ENCODE data around the gene ZSCAN26.

Gene ZSCAN26

DNA sequence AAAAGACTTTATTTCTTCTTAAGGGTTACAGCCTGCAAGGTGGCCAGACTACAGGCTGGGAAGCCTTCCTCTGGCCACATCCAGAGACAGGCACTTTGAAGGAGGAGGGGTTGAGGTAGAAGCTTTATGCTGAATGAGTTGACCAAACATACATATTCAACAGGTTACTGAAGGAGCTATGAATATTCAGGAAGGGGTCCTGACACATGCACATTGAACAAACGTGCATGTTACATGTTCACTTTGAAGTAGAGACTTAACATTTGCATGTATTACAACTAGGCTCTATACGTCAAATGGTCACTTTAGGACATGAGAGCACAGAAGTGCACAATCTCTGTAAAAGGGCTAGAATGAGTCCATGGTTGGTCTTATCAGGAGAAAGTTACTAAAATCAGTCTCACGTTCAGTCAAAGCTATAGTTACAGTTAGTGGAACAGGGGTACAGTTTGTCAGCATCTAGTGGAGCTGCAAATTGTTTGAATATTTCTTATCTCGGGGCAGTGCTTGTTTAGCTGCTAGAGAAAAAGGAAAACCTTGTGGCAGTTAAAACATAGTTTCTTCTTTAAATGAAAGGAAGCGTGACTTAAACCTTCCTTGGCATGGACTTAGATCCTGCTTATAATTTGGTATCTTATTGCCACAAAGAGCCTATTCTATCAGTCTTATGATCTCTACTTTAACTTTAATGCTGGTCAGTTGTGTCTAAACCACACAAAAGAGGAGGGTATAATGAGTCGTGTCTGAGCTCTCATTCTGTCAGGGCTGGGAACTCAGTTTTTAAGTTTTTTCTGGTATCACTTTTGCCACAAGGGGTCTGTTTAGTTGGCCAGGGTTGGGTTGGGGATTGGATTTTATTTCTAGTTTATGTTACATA is 46.4 kb upstream of the ZSCAN26 start:
- H3K27me3 ChIP-seq (ENCODE audit: control insufficient read depth in 3 of 3, insufficient read depth in 3 of 3, low read depth in 1 of 3, low read length in 3 of 3): peaks cover 0 to 58% (median 11%) of the 10 kb centered on the region in 3 experiments
- no peak overlapping the region for H3K4me3 ChIP-seq (ENCODE audit: low read length in 2 of 2)
- H3K9me3 ChIP-seq (replicated peaks in 1 of 2; ENCODE audit: control insufficient read depth in 2 of 2, insufficient read depth in 1 of 2, low read depth in 1 of 2, low read length in 2 of 2): peaks cover 0 to 3% of the 10 kb centered on the region in 2 donors
- H2BK5ac ChIP-seq (ENCODE audit: low read length): no peak overlapping the region
- H2AK5ac ChIP-seq (ENCODE audit: low read depth, low read length): no peak overlapping the region
- DNase-seq (ENCODE audit: low spot score): no peak
- no peaks in the 10 kb centered on the region for H3K36me3 ChIP-seq (replicated peaks in 1 of 2; ENCODE audit: control insufficient read depth in 2 of 2, insufficient read depth in 2 of 2, low read length in 2 of 2)
- no peak overlapping the region for H2BK12ac ChIP-seq (ENCODE audit: low read length)
- no peak overlapping the region for H3K18ac ChIP-seq (ENCODE audit: low read length)
- no peak overlapping the region for H4K8ac ChIP-seq (ENCODE audit: low read depth, low read length)
- H4K91ac ChIP-seq (ENCODE audit: low read depth, low read length, poor library complexity): no peak overlapping the region
- H3K14ac ChIP-seq (ENCODE audit: low read length): no peak overlapping the region
- no peak overlapping the region for H3K4ac ChIP-seq (ENCODE audit: low read length)
- H2AFZ ChIP-seq (ENCODE audit: low read length): peak overlapping the region; percentile 24
- H3K79me1 ChIP-seq (ENCODE audit: low read depth, low read length): no peaks in the 10 kb centered on the region
- H2BK15ac ChIP-seq (ENCODE audit: low read length): no peak overlapping the region
- H3K9ac ChIP-seq (ENCODE audit: low read depth, low read length, poor library complexity): no peak overlapping the region
- no peak overlapping the region for H2BK120ac ChIP-seq (ENCODE audit: low read depth, low read length)
- no peak overlapping the region for H3K4me2 ChIP-seq (ENCODE audit: insufficient read depth, low read length, poor library complexity, severe bottlenecking)
- H3K4me1 ChIP-seq (ENCODE audit: control insufficient read depth in 2 of 2, insufficient read depth in 1 of 2, low read depth in 1 of 2, low read length in 2 of 2): peaks cover 0 to 3% of the 10 kb centered on the region in 2 donors
- no peak overlapping the region for H3K23ac ChIP-seq (ENCODE audit: low read depth, low read length, poor library complexity)
- H3K27ac ChIP-seq (replicated peaks; ENCODE audit: low read length): no peak overlapping the region
- WGBS, 2 donors (ENCODE audit: extremely low coverage in 2 of 2, insufficient read length in 2 of 2, insufficient replicate concordance in 1 of 2): no CpG with 5 or more reads among the region's 6 CpGs

DNA sequence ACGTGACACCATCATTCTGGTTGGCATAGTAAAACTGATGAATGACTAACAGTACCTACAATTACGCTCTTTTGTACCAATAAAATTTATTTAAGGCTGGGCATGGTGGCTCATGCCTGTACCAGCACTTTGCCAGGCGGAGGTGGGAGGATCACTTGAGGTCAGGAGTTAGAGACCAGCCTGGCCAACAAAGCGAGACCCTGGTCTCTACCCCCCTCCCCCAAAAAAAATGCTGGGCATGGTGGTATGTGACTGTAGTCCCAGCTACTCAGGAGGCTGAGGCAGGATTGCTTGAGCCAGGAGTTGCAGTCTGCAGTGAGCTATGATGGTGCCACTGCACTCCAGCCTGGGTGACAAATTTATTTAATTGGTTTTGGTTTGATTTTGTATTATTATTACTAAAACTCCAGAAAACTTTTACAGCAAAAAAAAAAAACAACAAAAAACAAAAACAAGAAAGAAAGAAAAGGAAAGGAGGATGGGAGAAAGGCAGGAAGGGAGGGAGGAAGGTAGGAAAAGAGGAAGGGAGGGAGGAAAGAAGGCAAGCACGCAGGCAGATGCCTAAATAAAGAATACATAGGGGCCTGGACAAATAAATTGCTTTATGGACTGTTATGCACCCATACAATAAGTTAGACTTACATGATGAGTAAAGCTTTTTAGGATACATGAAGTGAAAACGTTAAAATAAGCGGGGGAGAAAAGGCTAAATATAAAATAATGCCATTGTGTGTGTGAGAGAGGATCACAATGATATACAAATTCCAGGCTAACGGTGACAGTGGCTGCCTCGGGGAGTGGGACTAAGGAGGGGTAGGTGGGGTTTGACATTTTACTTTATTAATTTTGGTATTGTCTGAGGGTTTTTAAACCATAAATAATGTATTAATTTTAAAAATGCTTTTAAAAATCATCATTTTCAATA is 42.5 kb upstream of the ZSCAN26 start:
- Histone ChIP-seq H2AK5ac (ENCODE audit: low read depth, low read length) (no peak overlapping the region), H4K8ac (ENCODE audit: low read depth, low read length) (no peak overlapping the region), H2BK120ac (ENCODE audit: low read depth, low read length) (no peak overlapping the region), H3K4me2 (ENCODE audit: insufficient read depth, low read length, poor library complexity, severe bottlenecking) (no peak overlapping the region), H2BK5ac (ENCODE audit: low read length) (no peak overlapping the region), H3K4me1 (ENCODE audit: control insufficient read depth in 2 of 2, insufficient read depth in 1 of 2, low read depth in 1 of 2, low read length in 2 of 2) (peaks cover 0 to 4% of the 10 kb centered on the region in 2 donors), H3K79me1 (ENCODE audit: low read depth, low read length) (peaks cover 2% of the 10 kb centered on the region), H2BK12ac (ENCODE audit: low read length) (no peak overlapping the region), H3K9me3 (replicated peaks in 1 of 2; ENCODE audit: control insufficient read depth in 2 of 2, insufficient read depth in 1 of 2, low read depth in 1 of 2, low read length in 2 of 2) (no peaks in the 10 kb centered on the region), H3K18ac (ENCODE audit: low read length) (no peak overlapping the region), H3K4ac (ENCODE audit: low read length) (no peak overlapping the region), H3K27me3 (ENCODE audit: control insufficient read depth in 3 of 3, insufficient read depth in 3 of 3, low read depth in 1 of 3, low read length in 3 of 3) (peaks cover 0 to 22% (median 9%) of the 10 kb centered on the region in 3 experiments), H3K14ac (ENCODE audit: low read length) (no peak overlapping the region), H2AFZ (ENCODE audit: low read length) (peak overlapping the region; percentile 89), H3K36me3 (replicated peaks in 1 of 2; ENCODE audit: control insufficient read depth in 2 of 2, insufficient read depth in 2 of 2, low read length in 2 of 2) (peaks cover 17 to 28% of the 10 kb centered on the region in 2 donors), H3K27ac (replicated peaks; ENCODE audit: low read length) (peak overlapping the region; percentile 78), H3K9ac (ENCODE audit: low read depth, low read length, poor library complexity) (no peak overlapping the region), H3K23ac (ENCODE audit: low read depth, low read length, poor library complexity) (no peak overlapping the region), H3K4me3 (ENCODE audit: low read length in 2 of 2) (peak overlapping the region; percentile 86 to 92), H2BK15ac (ENCODE audit: low read length) (no peak overlapping the region), H4K91ac (ENCODE audit: low read depth, low read length, poor library complexity) (no peak overlapping the region)
- no CpG with 5 or more reads among the region's 9 CpGs for WGBS, 2 donors (ENCODE audit: extremely low coverage in 2 of 2, insufficient read length in 2 of 2, insufficient replicate concordance in 1 of 2)
- no peak for DNase-seq (ENCODE audit: low spot score)

GRCh38 chr6:28225056-28225834 is 41.7 kb upstream of the ZSCAN26 start, which contains the start of gene ZSCAN9:
Gene ZSCAN9 (plus strand): TSS chr6:28225275. CDS start chr6:28227085, 1,810 bp downstream.
- Histone ChIP-seq H3K14ac (ENCODE audit: low read length) (peak within 1 kb of the TSS; percentile 21), H4K8ac (ENCODE audit: low read depth, low read length) (no peak within 1 kb of the TSS), H3K79me1 (ENCODE audit: low read depth, low read length) (peaks cover 2% of the 10 kb centered on the region), H3K4me2 (ENCODE audit: insufficient read depth, low read length, poor library complexity, severe bottlenecking) (peak within 1 kb of the TSS; percentile 54), H3K4ac (ENCODE audit: low read length) (no peak within 1 kb of the TSS), H2BK12ac (ENCODE audit: low read length) (no peak within 1 kb of the TSS), H3K36me3 (replicated peaks in 1 of 2; ENCODE audit: control insufficient read depth in 2 of 2, insufficient read depth in 2 of 2, low read length in 2 of 2) (peaks cover 17 to 37% of the 10 kb centered on the region in 2 donors), H2BK120ac (ENCODE audit: low read depth, low read length) (no peak within 1 kb of the TSS), H3K9ac (ENCODE audit: low read depth, low read length, poor library complexity) (peak within 1 kb of the TSS; percentile 32), H3K4me3 (ENCODE audit: low read length in 2 of 2) (peak within 1 kb of the TSS; percentile 86 to 92), H2AK5ac (ENCODE audit: low read depth, low read length) (no peak within 1 kb of the TSS), H3K18ac (ENCODE audit: low read length) (peak within 1 kb of the TSS; percentile 82), H3K23ac (ENCODE audit: low read depth, low read length, poor library complexity) (peak within 1 kb of the TSS; percentile 37), H2BK15ac (ENCODE audit: low read length) (no peak within 1 kb of the TSS), H2AFZ (ENCODE audit: low read length) (peak within 1 kb of the TSS; percentile 89), H3K9me3 (replicated peaks in 1 of 2; ENCODE audit: control insufficient read depth in 2 of 2, insufficient read depth in 1 of 2, low read depth in 1 of 2, low read length in 2 of 2) (no peaks in the 10 kb centered on the region), H3K27me3 (ENCODE audit: control insufficient read depth in 3 of 3, insufficient read depth in 3 of 3, low read depth in 1 of 3, low read length in 3 of 3) (peaks cover 0 to 17% (median 6%) of the 10 kb centered on the region in 3 experiments), H3K27ac (replicated peaks; ENCODE audit: low read length) (peak within 1 kb of the TSS; percentile 78), H3K4me1 (ENCODE audit: control insufficient read depth in 2 of 2, insufficient read depth in 1 of 2, low read depth in 1 of 2, low read length in 2 of 2) (peaks cover 0 to 4% of the 10 kb centered on the region in 2 donors), H4K91ac (ENCODE audit: low read depth, low read length, poor library complexity) (no peak within 1 kb of the TSS), H2BK5ac (ENCODE audit: low read length) (no peak within 1 kb of the TSS)
- peak; percentile 84 for DNase-seq (ENCODE audit: low spot score)
- WGBS, 2 donors (ENCODE audit: extremely low coverage in 2 of 2, insufficient read length in 2 of 2, insufficient replicate concordance in 1 of 2): no CpG with 5 or more reads among the region's 45 CpGs

Data from neuronal stem cell (in vitro differentiated cells).